Stimulated activated CD4-positive, alpha-beta T cell treated with anti-CD3 and anti-CD28 coated beads, TNF-alpha, amount 100 ng/mL, for 4 hours (primary cell): ENCODE results near the gene MAPKAPK3.
A peak's percentile ranks its signal among the peaks of the same experiment; 100 is the strongest.

Source experiments
- DNase-seq, 3 experiments: peaks; one replicate each; pipeline ENCODE4 v3.0.0-alpha.2; 2020; ENCODE audit warnings: low read depth in 3 of 3

Gene MAPKAPK3

GRCh38 chr3:50617096-50617791 lies at the start of gene MAPKAPK3:
Gene MAPKAPK3, plus strand, starts transcription at chr3:50617151. Its CDS starts 415 bp downstream, at chr3:50617566.
- no peak for DNase-seq

- DNase-seq, result peak; percentile 90 to 94 (median 91)
These were observed 49.4 kb upstream of the MAPKAPK3 start, which contains the start of gene C3orf18 for GRCh38 chr3:50567386-50568167. Gene C3orf18, minus strand, starts transcription at chr3:50567747. Its CDS starts 2,048 bp downstream, at chr3:50565699.

GRCh38 chr3:50568947-50569749 lies 47.8 kb upstream of the MAPKAPK3 start, which contains the start of gene HEMK1:
Gene HEMK1, plus strand, starts transcription at chr3:50569522. Its CDS starts 1,583 bp downstream, at chr3:50571105.
- peak; percentile 80 to 94 (median 89) for DNase-seq

GRCh38 chr3:50570508-50571279 lies 46.3 kb upstream of the MAPKAPK3 start:
- DNase-seq, result no peak

GRCh38 chr3:50571486-50571885 lies 45.5 kb upstream of the MAPKAPK3 start:
- DNase-seq, result no peak

- peak; percentile 68 to 75 (median 71) for DNase-seq
These were observed 44.8 kb upstream of the MAPKAPK3 start for GRCh38 chr3:50572158-50572557.

- DNase-seq, result no peak
These were observed 44.1 kb upstream of the MAPKAPK3 start for GRCh38 chr3:50572801-50573371.

GRCh38 chr3:50573566-50574443 lies 43.1 kb upstream of the MAPKAPK3 start:
- peak; percentile 51 to 72 (median 57) for DNase-seq

- DNase-seq, result no peak
These were observed 42.5 kb upstream of the MAPKAPK3 start for GRCh38 chr3:50574444-50574831.

- no peak for DNase-seq
These were observed 41.6 kb upstream of the MAPKAPK3 start for GRCh38 chr3:50575372-50575771.

GRCh38 chr3:50577348-50577747 lies 39.6 kb upstream of the MAPKAPK3 start:
- DNase-seq, result no peak

GRCh38 chr3:50580683-50581458 lies 36.1 kb upstream of the MAPKAPK3 start:
- no peak for DNase-seq

GRCh38 chr3:50581459-50581842 lies 35.5 kb upstream of the MAPKAPK3 start:
- no peak for DNase-seq

GRCh38 chr3:50582083-50582482 lies 34.9 kb upstream of the MAPKAPK3 start:
- DNase-seq, result no peak

- DNase-seq, result no peak
These were observed 33.1 kb upstream of the MAPKAPK3 start for GRCh38 chr3:50583897-50584296.

GRCh38 chr3:50584391-50584790 lies 32.6 kb upstream of the MAPKAPK3 start:
- no peak for DNase-seq

GRCh38 chr3:50585919-50586762 lies 30.8 kb upstream of the MAPKAPK3 start:
- DNase-seq, result no peak

- DNase-seq, result no peak
These were observed 30.2 kb upstream of the MAPKAPK3 start for GRCh38 chr3:50586763-50587070.
